Measurements from ENCODE around the gene USP32.

GRCh38 chr17:60401819-60402218, 9.9 kb upstream of the USP32 start:
- TF ChIP-seq POLR2A (IDR thresholded peaks at IDR 0.05), result no peak
- TF ChIP-seq CTCF (IDR thresholded peaks at IDR 0.05), result no peak

Measured in right lobe of liver (tissue), 4 donors.